Stomach (tissue), 9 donors: ENCODE data around the gene SMG5. TPM values are rescaled to one million over a fixed set of nuclear protein-coding genes. Genes with fewer than 3 reads are reported as not detected.

Experiments
- DNase-seq, 2 donors: peaks; one replicate each; pipeline versions ENCODE4 v3.0.0 to v3.0.0-alpha.2; 2013 to 2019
- H3K27ac ChIP-seq, 5 donors: fragments of 200-600 bp in 4 of 5; sonication (generic) in 4 of 5; one replicate each; pipeline ENCODE4 v1.5.1; 2013 to 2019; ENCODE audit warnings: mild to moderate bottlenecking in 1 of 5, moderate library complexity in 1 of 5
- H3K27me3 ChIP-seq, 3 donors: fragments of 200-600 bp; sonication (generic); one replicate each; pipeline ENCODE4 v1.5.1; 2017 to 2019; ENCODE audit warnings: mixed run types in 1 of 3
- H3K36me3 ChIP-seq, 4 donors: fragments of 200-600 bp; sonication (generic); 1 replicate in 3 of 4; 2 replicates in 1 of 4; pipeline ENCODE4 v1.5.1; 2016 to 2019
- H3K4me1 ChIP-seq, 4 donors: fragments of 200-600 bp; sonication (generic); one replicate each; pipeline ENCODE4 v1.5.1; 2016 to 2019
- H3K4me3 ChIP-seq, 4 donors: fragments of 200-600 bp; sonication (generic) in 3 of 4; one replicate each; pipeline ENCODE4 v1.5.1; 2016 to 2019; ENCODE audit warnings: mild to moderate bottlenecking in 1 of 4
- H3K9me3 ChIP-seq, 4 donors: fragments of 200-600 bp; sonication (generic); one replicate each; pipeline ENCODE4 v1.5.1; 2016 to 2019
- CTCF ChIP-seq, 7 experiments: fragments of 450-650 bp in 4 of 7; fragments of 200-600 bp in 3 of 7; sonication (generic) in 3 of 7; IDR thresholded peaks; one replicate each; pipeline ENCODE4 v1.5.1; 2016 to 2019; ENCODE audit warnings: antibody characterized with exemption in 7 of 7, control low read depth in 2 of 7, mild to moderate bottlenecking in 1 of 7
- EP300 ChIP-seq: sonication (generic); formaldehyde crosslinking; IDR thresholded peaks from one replicate; pipeline ENCODE4 v1.6.1; 2017; ENCODE audit warnings: antibody characterized with exemption
- POLR2A ChIP-seq, 4 donors: fragments of 450-650 bp; IDR thresholded peaks; one replicate each; pipeline ENCODE4 v1.6.1; 2016; ENCODE audit warnings: antibody characterized with exemption in 4 of 4, control low read depth in 2 of 4, mild to moderate bottlenecking in 1 of 4, moderate library complexity in 1 of 4
- POLR2AphosphoS5 ChIP-seq, 3 donors: sonication (generic); formaldehyde crosslinking; IDR thresholded peaks; one replicate each; pipeline ENCODE4 v1.6.1; 2016; ENCODE audit warnings: antibody characterized with exemption in 3 of 3
- WGBS, 5 donors: extraction: QIAGEN DNeasy Blood & Tissue Kit in 3 of 5; methylation state at CpG; one replicate each; pipeline versions ENCODE4 v1.1.5 to v1.1.7; 2013 to 2018; 5-methylcytosine and 5-hydroxymethylcytosine counted together
- intact Hi-C: fragments of 100-400 bp; cut with DNase I; formaldehyde crosslinking; loops from one replicate; pipeline ENCODE4 v1.15.1; 2023; ENCODE audit warnings: low total_unique reads
- polyA plus RNA-seq, 3 donors: library from polyadenylated mRNA; stranded (reverse); fragments of 200-250 nt; gene quantifications; one replicate each; pipeline ENCODE4 v1.2.3, GENCODE V29; 2013
- total RNA-seq, 5 donors: library from RNA; depleted of rRNA; stranded (reverse); fragments of >200 nt; gene quantifications; one replicate each; pipeline versions ENCODE4 v1.1.0 to v1.2.3, GENCODE V29; 2014 to 2016
- donor health status: healthy with polysubstance abuse.
- donor health status: Bipolar disorder and iron deficiency.
- donor health status: healthy.

Gene SMG5
- total and polyA plus RNA-seq, 8 donors, result 20.2 to 199 (median 36.5) TPM

GRCh38 chr1:156260896-156261295, 21.7 kb downstream of the SMG5 start:
- WGBS, 5 donors, result 90 to 96% (median 93%) methylated on average over 2 of the region's 2 CpGs
- Histone ChIP-seq H3K36me3 (peaks cover 83 to 100% (median 100%) of the 10 kb centered on the region in 4 donors), H3K27me3 (no peaks in the 10 kb centered on the region), H3K27ac (no peak overlapping the region), H3K4me1 (no peaks in the 10 kb centered on the region), H3K4me3 (no peak overlapping the region), H3K9me3 (no peaks in the 10 kb centered on the region)
- intact Hi-C loops, result no loop called here
- TF ChIP-seq POLR2A (IDR thresholded peaks at IDR 0.05) (no peak), POLR2AphosphoS5 (IDR thresholded peaks at IDR 0.05) (no peak), CTCF (IDR thresholded peaks at IDR 0.05) (no peak), EP300 (no peak)
- DNase-seq, result no peak

GRCh38 chr1:156259805-156260204, 22.8 kb downstream of the SMG5 start:
- peak in 1 of 2 donors; percentile 43 for DNase-seq
- peaks cover 75 to 100% (median 100%) of the 10 kb centered on the region in 4 donors for H3K36me3 ChIP-seq
- intact Hi-C loops, result no loop called here
- WGBS, 5 donors, result 64 to 72% (median 65%) methylated on average over 3 of the region's 3 CpGs
- no peaks in the 10 kb centered on the region for H3K4me1 ChIP-seq
- H3K4me3 ChIP-seq, result no peak overlapping the region
- H3K9me3 ChIP-seq, result no peaks in the 10 kb centered on the region
- no peaks in the 10 kb centered on the region for H3K27me3 ChIP-seq
- TF ChIP-seq EP300, result no peak
- TF ChIP-seq POLR2A (IDR thresholded peaks at IDR 0.05), result no peak
- TF ChIP-seq POLR2AphosphoS5 (IDR thresholded peaks at IDR 0.05), result no peak
- no peak for TF ChIP-seq CTCF (IDR thresholded peaks at IDR 0.05)
- no peak overlapping the region for H3K27ac ChIP-seq

DNA sequence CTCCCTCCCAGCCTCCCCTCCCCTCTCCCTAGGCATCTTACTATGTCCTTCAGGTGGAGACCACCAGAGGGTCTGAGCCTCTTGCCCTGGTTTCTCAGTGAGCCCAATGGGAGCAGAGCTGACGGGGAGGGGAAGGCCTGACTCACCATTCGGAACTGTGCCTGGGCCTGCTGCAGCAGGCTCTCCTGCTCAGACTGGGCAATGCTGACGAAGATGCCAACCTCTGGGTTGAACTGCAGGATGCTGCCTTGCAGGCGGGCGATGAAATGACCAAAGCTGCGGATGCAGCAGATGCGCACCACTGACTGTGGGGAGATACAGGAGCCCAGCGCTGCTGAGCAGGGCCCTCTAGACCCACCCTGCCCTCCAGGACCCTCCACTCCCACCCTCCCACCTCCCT, 23.8 kb downstream of the SMG5 start:
- TF ChIP-seq CTCF (IDR thresholded peaks at IDR 0.05), result no peak
- intact Hi-C loops, result no loop called here
- H3K4me3 ChIP-seq, result no peak overlapping the region
- DNase-seq, result no peak
- H3K4me1 ChIP-seq, result no peaks in the 10 kb centered on the region
- 94 to 97% (median 95%) methylated on average over 3 to 8 of the region's 8 CpGs for WGBS, 5 donors
- H3K9me3 ChIP-seq, result no peaks in the 10 kb centered on the region
- no peaks in the 10 kb centered on the region for H3K27me3 ChIP-seq
- H3K36me3 ChIP-seq, result peaks cover 74 to 100% (median 100%) of the 10 kb centered on the region in 4 donors
- H3K27ac ChIP-seq, result no peak overlapping the region

DNA sequence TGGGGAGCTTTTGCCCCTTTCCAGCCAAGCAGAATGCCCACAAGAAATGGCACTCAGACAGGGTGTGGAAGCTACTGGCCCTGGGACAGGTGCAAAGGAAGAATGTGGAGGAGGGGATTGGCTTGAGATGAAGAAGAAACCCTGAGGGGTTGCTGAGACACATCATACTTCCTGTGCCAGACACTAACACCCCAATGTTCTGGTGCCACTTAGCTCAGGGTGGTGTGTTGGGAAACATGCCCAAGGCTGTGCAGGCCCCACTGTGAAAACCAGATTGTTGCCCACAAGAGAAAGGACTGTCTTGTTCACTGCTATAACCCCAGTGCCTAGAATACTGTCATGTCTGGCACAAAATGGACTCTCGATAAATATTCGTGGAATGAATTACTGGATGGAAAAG, 24.9 kb downstream of the SMG5 start:
- Histone ChIP-seq H3K36me3 (peaks cover 74 to 100% (median 100%) of the 10 kb centered on the region in 4 donors), H3K4me3 (no peak overlapping the region), H3K9me3 (no peaks in the 10 kb centered on the region), H3K4me1 (no peaks in the 10 kb centered on the region), H3K27me3 (no peaks in the 10 kb centered on the region), H3K27ac (no peak overlapping the region)
- DNase-seq, result no peak
- TF ChIP-seq POLR2AphosphoS5 (IDR thresholded peaks at IDR 0.05), result no peak
- TF ChIP-seq POLR2A (IDR thresholded peaks at IDR 0.05), result no peak
- no peak for TF ChIP-seq CTCF (IDR thresholded peaks at IDR 0.05)
- no peak for TF ChIP-seq EP300
- intact Hi-C loops, result no loop called here
- 70 to 95% (median 92%) methylated on average over 2 of the region's 2 CpGs for WGBS, 5 donors
